ENCODE data around the gene GLT6D1. TPM values are rescaled to one million over a fixed set of nuclear protein-coding genes. Genes with fewer than 3 reads are reported as not detected.

GLT6D1 gene
- total RNA-seq, 4 donors from 2014 or later = not detected

DNA sequence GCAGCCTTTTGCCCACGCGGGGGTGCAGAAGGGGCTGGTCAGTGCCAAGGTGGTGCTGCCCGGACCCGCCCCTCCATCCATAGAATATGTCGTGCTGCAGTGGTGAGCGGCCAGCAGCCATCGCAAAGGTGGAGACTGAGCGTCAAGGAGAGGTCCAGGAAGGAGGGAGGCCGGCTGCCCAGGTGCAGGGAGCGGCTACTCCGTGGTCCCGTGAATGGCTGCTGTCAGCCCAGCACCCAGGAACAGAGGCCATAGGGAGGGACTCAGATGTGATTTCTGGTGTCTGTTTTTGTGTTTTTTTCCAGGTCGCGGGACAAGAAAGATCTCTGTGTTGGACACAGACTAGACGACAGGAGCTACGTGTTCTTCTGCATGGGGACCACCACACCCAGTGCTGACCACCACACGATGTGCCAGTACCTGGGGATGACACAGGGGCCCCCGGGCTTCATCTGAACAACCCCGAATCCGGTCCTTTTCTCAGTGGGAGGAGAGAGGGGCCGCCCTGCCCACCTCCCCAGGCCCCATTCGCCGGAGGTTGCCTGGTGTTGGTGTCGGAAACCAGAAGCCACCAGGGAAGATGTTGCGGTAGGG lies 48.8 kb downstream of the GLT6D1 start:
- 82% methylated on average over 21 to 25 of the region's 25 CpGs for WGBS, 2 donors
- no peak for DNase-seq (ENCODE audit: low spot score in 2 of 2)
- Histone ChIP-seq H3K9me3 (peaks cover 0 to 13% (median 0%) of the 10 kb centered on the region in 4 donors), H3K36me3 (no peaks in the 10 kb centered on the region), H3K4me1 (no peaks in the 10 kb centered on the region), H3K4me3 (no peak overlapping the region), H3K27me3 (no peaks in the 10 kb centered on the region), H3K27ac (no peak overlapping the region)
- TF ChIP-seq, protein P1, sequence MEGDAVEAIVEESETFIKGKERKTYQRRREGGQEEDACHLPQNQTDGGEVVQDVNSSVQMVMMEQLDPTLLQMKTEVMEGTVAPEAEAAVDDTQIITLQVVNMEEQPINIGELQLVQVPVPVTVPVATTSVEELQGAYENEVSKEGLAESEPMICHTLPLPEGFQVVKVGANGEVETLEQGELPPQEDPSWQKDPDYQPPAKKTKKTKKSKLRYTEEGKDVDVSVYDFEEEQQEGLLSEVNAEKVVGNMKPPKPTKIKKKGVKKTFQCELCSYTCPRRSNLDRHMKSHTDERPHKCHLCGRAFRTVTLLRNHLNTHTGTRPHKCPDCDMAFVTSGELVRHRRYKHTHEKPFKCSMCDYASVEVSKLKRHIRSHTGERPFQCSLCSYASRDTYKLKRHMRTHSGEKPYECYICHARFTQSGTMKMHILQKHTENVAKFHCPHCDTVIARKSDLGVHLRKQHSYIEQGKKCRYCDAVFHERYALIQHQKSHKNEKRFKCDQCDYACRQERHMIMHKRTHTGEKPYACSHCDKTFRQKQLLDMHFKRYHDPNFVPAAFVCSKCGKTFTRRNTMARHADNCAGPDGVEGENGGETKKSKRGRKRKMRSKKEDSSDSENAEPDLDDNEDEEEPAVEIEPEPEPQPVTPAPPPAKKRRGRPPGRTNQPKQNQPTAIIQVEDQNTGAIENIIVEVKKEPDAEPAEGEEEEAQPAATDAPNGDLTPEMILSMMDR (IDR thresholded peaks at IDR 0.05) = no peak
- no peak for TF ChIP-seq EP300 (IDR thresholded peaks at IDR 0.05)
- TF ChIP-seq POLR2A (IDR thresholded peaks at IDR 0.05) = no peak

- Histone ChIP-seq H3K27ac (no peak overlapping the region), H3K4me1 (no peaks in the 10 kb centered on the region), H3K36me3 (no peaks in the 10 kb centered on the region), H3K9me3 (peaks cover 0 to 5% (median 0%) of the 10 kb centered on the region in 4 donors), H3K4me3 (no peak overlapping the region), H3K27me3 (no peaks in the 10 kb centered on the region)
- TF ChIP-seq POLR2A (IDR thresholded peaks at IDR 0.05) (no peak), EP300 (IDR thresholded peaks at IDR 0.05) (no peak)
- TF ChIP-seq, protein P1 (IDR thresholded peaks at IDR 0.05) = no peak
- DNase-seq (ENCODE audit: low spot score in 2 of 2) = no peak
- 69 to 83% methylated on average over 13 to 15 of the region's 15 CpGs for WGBS, 2 donors
Measured at GRCh38 chr9:135589596-135590485, 49.5 kb downstream of the GLT6D1 start.

DNA sequence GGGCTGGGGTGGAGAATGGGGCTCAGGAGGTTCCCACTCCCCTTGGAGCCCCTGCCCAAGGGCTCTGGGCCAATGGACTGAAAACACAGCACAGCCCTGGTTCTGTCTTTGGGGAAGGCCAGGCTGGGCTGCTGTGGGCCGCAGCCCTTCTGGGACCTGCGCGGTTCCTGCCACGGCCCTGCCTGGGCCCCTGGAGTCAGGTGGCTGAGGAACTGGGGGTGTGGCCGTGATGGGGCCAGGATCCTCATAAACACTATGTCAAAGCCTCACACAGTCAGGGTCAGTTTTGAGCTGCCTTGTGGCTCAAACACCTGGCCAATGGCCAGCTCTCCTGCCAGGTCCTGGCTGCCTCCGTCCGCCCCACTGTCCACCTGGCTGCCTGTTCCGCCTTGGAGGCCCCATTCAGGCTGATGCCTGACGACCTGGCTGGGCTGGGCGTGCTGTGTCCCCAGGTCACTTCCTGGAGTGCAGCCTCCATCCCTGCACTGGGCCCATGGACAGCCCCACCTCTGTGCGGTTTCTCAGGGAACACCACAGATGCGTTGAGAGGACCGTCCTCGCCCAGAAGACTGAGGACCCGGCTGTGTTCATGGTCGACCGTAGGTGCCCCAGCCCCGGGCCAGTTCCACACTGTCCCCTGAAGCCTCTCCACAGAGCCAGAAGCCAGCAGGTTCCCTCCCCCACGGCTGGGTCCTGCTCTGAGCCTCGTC lies 50.3 kb downstream of the GLT6D1 start:
- Histone ChIP-seq H3K36me3 (no peaks in the 10 kb centered on the region), H3K4me3 (no peak overlapping the region), H3K27ac (no peak overlapping the region), H3K4me1 (no peaks in the 10 kb centered on the region), H3K9me3 (no peaks in the 10 kb centered on the region), H3K27me3 (no peaks in the 10 kb centered on the region)
- WGBS, 2 donors = 83 to 86% methylated on average over 15 to 18 of the region's 20 CpGs
- TF ChIP-seq EP300 (IDR thresholded peaks at IDR 0.05) (no peak), POLR2A (IDR thresholded peaks at IDR 0.05) (no peak)
- TF ChIP-seq, protein P1 (IDR thresholded peaks at IDR 0.05) = no peak
- DNase-seq (ENCODE audit: low spot score in 2 of 2) = no peak

- Histone ChIP-seq H3K36me3 (no peaks in the 10 kb centered on the region), H3K9me3 (no peaks in the 10 kb centered on the region), H3K4me1 (no peaks in the 10 kb centered on the region), H3K27me3 (no peaks in the 10 kb centered on the region), H3K4me3 (no peak overlapping the region), H3K27ac (no peak overlapping the region)
- TF ChIP-seq POLR2A (IDR thresholded peaks at IDR 0.05) (no peak), EP300 (IDR thresholded peaks at IDR 0.05) (no peak)
- TF ChIP-seq, protein P1 (IDR thresholded peaks at IDR 0.05) = no peak
- 86% methylated on average over 9 of the region's 9 CpGs; no CpG with 5 or more reads in 1 of the 2 donors for WGBS, 2 donors
- no peak for DNase-seq (ENCODE audit: low spot score in 2 of 2)
Measured at GRCh38 chr9:135588371-135588770, 51.0 kb downstream of the GLT6D1 start.
